Gastroesophageal sphincter (tissue), 3 donors: ENCODE results near the gene SNX5.

Experiments
- CTCF ChIP-seq, 4 experiments: fragments of 200-600 bp in 2 of 4; fragments of 450-650 bp in 2 of 4; sonication (generic) in 1 of 4; IDR thresholded peaks; one replicate each; pipeline ENCODE4 v1.5.1; 2017 to 2019; ENCODE audit warnings: antibody characterized with exemption in 4 of 4, mild to moderate bottlenecking in 2 of 4, moderate library complexity in 2 of 4
- EP300 ChIP-seq: sonication (generic); formaldehyde crosslinking; IDR thresholded peaks from one replicate; pipeline ENCODE4 v1.6.1; 2017; ENCODE audit warnings: antibody characterized with exemption, mild to moderate bottlenecking
- POLR2A ChIP-seq, 2 donors: fragments of 450-650 bp; IDR thresholded peaks; one replicate each; pipeline ENCODE4 v1.6.1; 2017; ENCODE audit warnings: antibody characterized with exemption in 2 of 2, mild to moderate bottlenecking in 2 of 2, moderate library complexity in 1 of 2
- POLR2AphosphoS5 ChIP-seq: sonication (generic); formaldehyde crosslinking; IDR thresholded peaks from one replicate; pipeline ENCODE4 v1.6.1; 2017; ENCODE audit warnings: antibody characterized with exemption

GRCh38 chr20:17971300-17972013, 2.9 kb upstream of the SNX5 start:
- TF ChIP-seq EP300 (no peak), CTCF (IDR thresholded peaks at IDR 0.05) (no peak), POLR2A (IDR thresholded peaks at IDR 0.05) (no peak), POLR2AphosphoS5 (no peak)
